Measurements from ENCODE around the gene TMEM52.

Gene TMEM52

DNA sequence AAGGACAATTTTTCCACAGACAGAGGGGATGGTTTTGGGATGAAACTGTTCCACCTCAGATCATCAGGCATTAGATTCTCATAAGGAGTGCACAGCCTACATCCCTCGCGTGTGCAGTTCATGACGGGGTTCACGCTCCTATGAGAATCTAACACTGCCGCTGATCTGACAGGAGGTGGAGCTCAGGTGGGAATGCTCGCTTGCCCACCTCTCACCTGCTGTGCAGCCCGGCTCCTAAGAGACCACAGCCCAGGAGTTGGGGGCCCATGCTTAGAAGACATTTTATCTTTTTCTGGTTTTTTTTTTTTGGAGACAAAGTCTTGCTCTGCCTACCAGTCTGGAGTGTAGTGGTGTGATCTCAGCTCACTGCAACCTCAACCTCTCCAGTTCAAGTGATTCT, 44.2 kb downstream of the TMEM52 start:
- H2BK5ac ChIP-seq (ENCODE audit: low read length), result no peak overlapping the region
- no peak overlapping the region for H3K27ac ChIP-seq (ENCODE audit: low read depth, low read length)
- no peak overlapping the region for H2BK15ac ChIP-seq (replicated peaks; ENCODE audit: low read depth)
- WGBS (ENCODE audit: extremely low coverage, insufficient coverage, low lambda C conversion rate), result no CpG with 5 or more reads among the region's 7 CpGs
- H3K4me3 ChIP-seq (ENCODE audit: low read length), result no peak overlapping the region
- DNase-seq, result no peak
- H3K4me2 ChIP-seq (ENCODE audit: low read length), result no peak overlapping the region
- H2BK120ac ChIP-seq (ENCODE audit: low read depth, low read length), result no peak overlapping the region
- peaks cover 1% of the 10 kb centered on the region for H3K4me1 ChIP-seq (ENCODE audit: control insufficient read depth, low read depth, low read length)
- no peak overlapping the region for H4K8ac ChIP-seq (ENCODE audit: low read depth, low read length)
- H3K27me3 ChIP-seq (ENCODE audit: insufficient read depth, low read length, poor library complexity), result no peaks in the 10 kb centered on the region
- peaks cover 7% of the 10 kb centered on the region for H3K79me1 ChIP-seq (ENCODE audit: low read length)
- no peak overlapping the region for H2AK5ac ChIP-seq (ENCODE audit: low read length)
- peaks cover 95% of the 10 kb centered on the region for H3K79me2 ChIP-seq (ENCODE audit: control insufficient read depth, insufficient read depth, low read length)
- H3K36me3 ChIP-seq (ENCODE audit: control insufficient read depth, insufficient read depth, low read length), result no peaks in the 10 kb centered on the region
- H3K56ac ChIP-seq (ENCODE audit: low read length), result no peak overlapping the region
- H3K4ac ChIP-seq (ENCODE audit: low read depth, low read length), result no peak overlapping the region
- no peak overlapping the region for H4K5ac ChIP-seq (ENCODE audit: low read length)
- H3K9ac ChIP-seq (ENCODE audit: low read length), result no peak overlapping the region
- H3K23ac ChIP-seq (ENCODE audit: low read length), result no peak overlapping the region
- H3K18ac ChIP-seq (ENCODE audit: low read length), result no peak overlapping the region

DNA sequence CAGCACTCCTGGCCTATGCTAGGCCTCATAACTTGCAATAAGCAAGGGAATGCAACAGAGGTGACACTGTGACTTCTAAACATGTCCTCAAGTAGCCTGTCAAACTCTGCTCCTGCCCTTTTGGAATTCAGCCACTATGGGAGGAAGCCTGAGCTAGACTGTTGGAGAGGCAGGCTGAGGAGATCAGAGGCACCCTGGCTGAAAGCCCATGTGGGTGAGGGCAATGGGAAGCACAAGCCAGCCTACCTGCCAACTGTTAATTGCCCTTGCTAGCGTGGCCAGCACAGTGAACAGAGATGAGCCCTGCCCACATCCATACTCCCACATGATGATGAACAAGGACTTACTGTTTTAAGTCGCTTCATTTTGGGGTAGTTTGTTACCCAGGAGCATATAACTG, 45.9 kb downstream of the TMEM52 start:
- Histone ChIP-seq H3K18ac (ENCODE audit: low read length) (no peak overlapping the region), H3K79me2 (ENCODE audit: control insufficient read depth, insufficient read depth, low read length) (peaks cover 94% of the 10 kb centered on the region), H3K36me3 (ENCODE audit: control insufficient read depth, insufficient read depth, low read length) (no peaks in the 10 kb centered on the region), H2BK15ac (replicated peaks; ENCODE audit: low read depth) (no peak overlapping the region), H3K4ac (ENCODE audit: low read depth, low read length) (no peak overlapping the region), H3K4me3 (ENCODE audit: low read length) (no peak overlapping the region), H2AK5ac (ENCODE audit: low read length) (no peak overlapping the region), H3K27me3 (ENCODE audit: insufficient read depth, low read length, poor library complexity) (no peaks in the 10 kb centered on the region), H3K4me2 (ENCODE audit: low read length) (no peak overlapping the region), H3K56ac (ENCODE audit: low read length) (no peak overlapping the region), H3K9ac (ENCODE audit: low read length) (no peak overlapping the region), H3K79me1 (ENCODE audit: low read length) (peaks cover 6% of the 10 kb centered on the region), H3K27ac (ENCODE audit: low read depth, low read length) (no peak overlapping the region), H4K8ac (ENCODE audit: low read depth, low read length) (no peak overlapping the region), H4K5ac (ENCODE audit: low read length) (no peak overlapping the region), H2BK120ac (ENCODE audit: low read depth, low read length) (no peak overlapping the region), H2BK5ac (ENCODE audit: low read length) (no peak overlapping the region), H3K4me1 (ENCODE audit: control insufficient read depth, low read depth, low read length) (peaks cover 1% of the 10 kb centered on the region), H3K23ac (ENCODE audit: low read length) (no peak overlapping the region)
- DNase-seq, result no peak
- WGBS (ENCODE audit: extremely low coverage, insufficient coverage, low lambda C conversion rate), result no CpG with 5 or more reads among the region's 2 CpGs

DNA sequence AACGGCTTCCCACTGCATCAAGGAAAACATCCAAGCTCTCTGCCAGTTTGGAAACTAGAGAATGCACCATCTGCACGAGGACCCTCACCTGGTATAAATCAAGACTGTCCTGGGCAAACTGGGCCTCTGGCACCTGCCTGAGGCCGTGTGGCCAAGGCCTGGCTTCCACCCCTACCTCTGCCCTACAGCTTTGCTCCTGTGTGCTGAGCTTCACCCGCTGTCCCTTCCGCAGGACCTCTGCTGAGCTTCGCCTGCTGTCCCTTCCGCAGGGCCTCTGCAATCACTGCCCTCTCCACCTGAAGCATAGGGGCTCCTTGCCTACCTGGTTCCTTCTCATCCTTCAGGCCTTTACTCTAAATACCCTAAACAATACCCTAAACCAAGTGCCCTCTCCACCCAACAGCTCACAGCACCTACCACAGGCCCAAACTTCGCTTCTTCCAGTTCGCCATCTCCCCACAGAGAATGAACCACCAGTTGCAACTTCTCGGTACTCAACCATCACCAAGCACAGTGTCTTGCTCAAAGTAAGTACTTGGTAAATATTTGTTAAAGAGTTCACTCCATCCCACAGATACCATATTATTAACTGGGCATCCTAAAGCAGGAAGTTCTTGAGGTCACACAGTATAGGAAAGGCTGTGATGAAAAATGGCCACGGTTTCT, 46.6 kb downstream of the TMEM52 start:
- Histone ChIP-seq H3K18ac (ENCODE audit: low read length) (no peak overlapping the region), H3K79me1 (ENCODE audit: low read length) (peaks cover 6% of the 10 kb centered on the region), H2BK120ac (ENCODE audit: low read depth, low read length) (no peak overlapping the region), H3K27ac (ENCODE audit: low read depth, low read length) (no peak overlapping the region), H3K4me2 (ENCODE audit: low read length) (no peak overlapping the region), H3K4ac (ENCODE audit: low read depth, low read length) (no peak overlapping the region), H4K8ac (ENCODE audit: low read depth, low read length) (no peak overlapping the region), H3K9ac (ENCODE audit: low read length) (no peak overlapping the region), H2BK15ac (replicated peaks; ENCODE audit: low read depth) (no peak overlapping the region), H3K79me2 (ENCODE audit: control insufficient read depth, insufficient read depth, low read length) (peaks cover 92% of the 10 kb centered on the region), H3K4me1 (ENCODE audit: control insufficient read depth, low read depth, low read length) (peaks cover 1% of the 10 kb centered on the region), H2AK5ac (ENCODE audit: low read length) (no peak overlapping the region), H3K56ac (ENCODE audit: low read length) (no peak overlapping the region), H2BK5ac (ENCODE audit: low read length) (no peak overlapping the region), H3K27me3 (ENCODE audit: insufficient read depth, low read length, poor library complexity) (no peaks in the 10 kb centered on the region), H3K4me3 (ENCODE audit: low read length) (no peak overlapping the region), H4K5ac (ENCODE audit: low read length) (no peak overlapping the region), H3K23ac (ENCODE audit: low read length) (no peak overlapping the region), H3K36me3 (ENCODE audit: control insufficient read depth, insufficient read depth, low read length) (no peaks in the 10 kb centered on the region)
- no CpG with 5 or more reads among the region's 11 CpGs for WGBS (ENCODE audit: extremely low coverage, insufficient coverage, low lambda C conversion rate)
- no peak for DNase-seq

GRCh38 chr1:1869469-1869868, 49.6 kb downstream of the TMEM52 start:
- Histone ChIP-seq H3K18ac (ENCODE audit: low read length) (no peak overlapping the region), H3K4me1 (ENCODE audit: control insufficient read depth, low read depth, low read length) (peaks cover 1% of the 10 kb centered on the region), H3K79me1 (ENCODE audit: low read length) (peaks cover 6% of the 10 kb centered on the region), H2AK5ac (ENCODE audit: low read length) (no peak overlapping the region), H3K27ac (ENCODE audit: low read depth, low read length) (no peak overlapping the region), H3K9ac (ENCODE audit: low read length) (no peak overlapping the region), H3K79me2 (ENCODE audit: control insufficient read depth, insufficient read depth, low read length) (peaks cover 90% of the 10 kb centered on the region), H2BK120ac (ENCODE audit: low read depth, low read length) (no peak overlapping the region), H3K4me2 (ENCODE audit: low read length) (no peak overlapping the region), H3K27me3 (ENCODE audit: insufficient read depth, low read length, poor library complexity) (no peaks in the 10 kb centered on the region), H3K36me3 (ENCODE audit: control insufficient read depth, insufficient read depth, low read length) (no peaks in the 10 kb centered on the region), H3K56ac (ENCODE audit: low read length) (no peak overlapping the region), H2BK15ac (replicated peaks; ENCODE audit: low read depth) (no peak overlapping the region), H3K23ac (ENCODE audit: low read length) (no peak overlapping the region), H4K5ac (ENCODE audit: low read length) (no peak overlapping the region), H4K8ac (ENCODE audit: low read depth, low read length) (no peak overlapping the region), H2BK5ac (ENCODE audit: low read length) (no peak overlapping the region), H3K4me3 (ENCODE audit: low read length) (no peak overlapping the region), H3K4ac (ENCODE audit: low read depth, low read length) (no peak overlapping the region)
- DNase-seq, result no peak
- WGBS (ENCODE audit: extremely low coverage, insufficient coverage, low lambda C conversion rate), result no CpG with 5 or more reads among the region's 4 CpGs
